GM12878 (cell line): ENCODE data around the gene MAT2B. TPM values are rescaled to one million over a fixed set of nuclear protein-coding genes. Genes with fewer than 3 reads are reported as not detected.

Experiments
- ASH2L ChIP-seq: fragments of 300-600, 200-600 bp; sonication (generic); IDR thresholded peaks from 2 replicates; pipeline ENCODE4 v1.6.1; 2017; ENCODE audit warnings: low read depth, mild to moderate bottlenecking, borderline replicate concordance
- CHD1 ChIP-seq: IDR thresholded peaks from 2 replicates; pipeline ENCODE4 v1.6.1; 2012; ENCODE audit warnings: low read depth, low read length, improper control_type of control experiment
- CHD4 ChIP-seq: fragments of 200-600 bp; sonication (generic); IDR thresholded peaks from 2 replicates; pipeline ENCODE4 v1.6.1; 2016; ENCODE audit warnings: mild to moderate bottlenecking
- FOS ChIP-seq: IDR thresholded peaks from 3 replicates; pipeline ENCODE4 v1.6.1; 2011; ENCODE audit warnings: borderline replicate concordance; ENCODE audit not compliant: insufficient read length; ENCODE audit errors: extremely low read depth
- HCFC1 ChIP-seq: fragments of 150-350 bp; IDR thresholded peaks from 2 replicates; pipeline ENCODE4 v1.6.1; 2014; ENCODE audit warnings: low read length
- LARP7 ChIP-seq: fragments of 450-650 bp; IDR thresholded peaks from 2 replicates; pipeline ENCODE4 v1.6.1; 2017; ENCODE audit warnings: mild to moderate bottlenecking
- MTA3 ChIP-seq: IDR thresholded peaks from 2 replicates; pipeline ENCODE4 v1.6.1; 2012; ENCODE audit warnings: low read length, inconsistent platforms, borderline replicate concordance
- RAD21 ChIP-seq: IDR thresholded peaks from 2 replicates; pipeline ENCODE4 v1.6.1; 2011; ENCODE audit warnings: mild to moderate bottlenecking, low read depth, low read length, moderate library complexity; ENCODE audit not compliant: insufficient read depth
- TCF12 ChIP-seq: IDR thresholded peaks from 2 replicates; pipeline ENCODE4 v1.6.1; 2011; ENCODE audit warnings: low read depth, mild to moderate bottlenecking, low read length
- polyA plus RNA-seq, 11 experiments: library from polyadenylated mRNA; depleted of rRNA in 4 of 11; unstranded in 6 of 11; stranded (reverse) in 5 of 11; fragments of >200 nt; fragmentation: Nextera tagmentation in 4 of 11; fragmentation: Illumina TruSeq in 1 of 11; extraction: Ambion mirVana in 4 of 11; extraction: Trizol in 1 of 11; gene quantifications; 1 replicate in 1 of 11; 2 replicates in 10 of 11; pipeline versions ENCODE4 v1.2.1 to v1.2.3, GENCODE V29; 2011 to 2016; ENCODE audit warnings: inconsistent platforms in 2 of 11, missing spikeins in 2 of 11, low read depth in 1 of 11
- total RNA-seq, 4 experiments: library from RNA; depleted of rRNA in 3 of 4; stranded (reverse); fragments of >200 nt in 3 of 4; fragmentation: Illumina TruSeq in 1 of 4; extraction: Trizol in 1 of 4; gene quantifications; 2 replicates each; pipeline versions ENCODE4 v1.2.1 to v1.2.3, GENCODE V29; 2013 to 2021
- TF ChIP-seq, protein P1 (sequence below): IDR thresholded peaks from 2 replicates; pipeline ENCODE4 v1.6.1; 2012; ENCODE audit warnings: mild to moderate bottlenecking, low read depth, low read length
- TF ChIP-seq, protein P2 (sequence below): fragments of 150-350 bp; IDR thresholded peaks from 2 replicates; pipeline ENCODE4 v1.6.1; 2014; ENCODE audit warnings: mild to moderate bottlenecking, low read depth, low read length
- TF ChIP-seq, protein P3 (sequence below): IDR thresholded peaks from 2 replicates; pipeline ENCODE4 v1.6.1; 2012; ENCODE audit warnings: low read depth, low read length, improper control_type of control experiment
- TF ChIP-seq, protein P4 (sequence below): fragments of 150-350 bp; IDR thresholded peaks from 2 replicates; pipeline ENCODE4 v1.6.1; 2016; ENCODE audit warnings: low read depth, low read length
- TF ChIP-seq, protein P5 (sequence below): fragments of 450-650 bp; formaldehyde crosslinking; IDR thresholded peaks from 2 replicates; pipeline ENCODE4 v1.4.0; 2020; ENCODE audit warnings: mild to moderate bottlenecking, moderate library complexity
- TF ChIP-seq, protein P6 (sequence below): fragments of 450-650 bp; IDR thresholded peaks from 2 replicates; pipeline ENCODE4 v1.6.1; 2017; ENCODE audit warnings: borderline replicate concordance

MAT2B gene
- total and polyA plus RNA-seq, 10 of the 15 experiments (the other 5 are each of a cell fraction or from before 2014, with no cell fraction given): 43.2 to 122 (median 63.7) TPM

DNA sequence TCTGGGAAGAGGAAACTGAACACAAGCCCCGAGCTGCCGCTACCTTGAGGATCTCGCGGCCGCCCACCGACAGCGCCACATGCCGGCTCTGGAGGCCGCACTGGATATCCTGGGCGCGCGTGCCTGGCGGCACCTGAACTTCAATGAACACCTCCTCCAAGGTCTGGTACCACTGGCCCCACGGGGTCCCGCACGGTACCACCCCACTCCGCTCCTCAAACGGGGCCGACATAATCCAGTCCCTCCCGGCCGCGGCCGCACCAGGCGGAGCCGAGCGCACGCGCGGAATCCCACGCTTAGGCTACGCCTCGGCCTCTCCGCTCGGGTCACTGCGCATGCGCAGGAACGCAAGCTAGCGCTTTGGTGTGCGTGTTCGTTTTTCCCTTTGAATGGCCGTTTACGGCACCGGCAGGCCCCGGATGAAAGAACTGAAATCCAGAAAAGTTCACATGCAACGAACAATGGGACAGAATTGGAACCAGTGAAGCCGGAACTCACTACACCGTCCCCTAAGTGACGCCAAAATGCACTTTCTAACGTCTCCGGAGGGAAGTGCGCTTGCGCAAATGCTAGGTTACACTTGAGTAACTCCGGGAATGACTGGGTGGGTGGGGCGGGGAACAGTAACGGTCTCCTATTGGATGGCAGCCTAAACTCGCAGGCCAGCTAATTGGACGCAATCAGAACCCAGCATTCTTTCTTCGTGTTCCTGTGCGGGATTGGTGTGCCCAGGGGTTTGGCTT is 45.4 kb upstream of the MAT2B start, which contains the start of gene NUDCD2 (continued):
- TF ChIP-seq, protein P1, sequence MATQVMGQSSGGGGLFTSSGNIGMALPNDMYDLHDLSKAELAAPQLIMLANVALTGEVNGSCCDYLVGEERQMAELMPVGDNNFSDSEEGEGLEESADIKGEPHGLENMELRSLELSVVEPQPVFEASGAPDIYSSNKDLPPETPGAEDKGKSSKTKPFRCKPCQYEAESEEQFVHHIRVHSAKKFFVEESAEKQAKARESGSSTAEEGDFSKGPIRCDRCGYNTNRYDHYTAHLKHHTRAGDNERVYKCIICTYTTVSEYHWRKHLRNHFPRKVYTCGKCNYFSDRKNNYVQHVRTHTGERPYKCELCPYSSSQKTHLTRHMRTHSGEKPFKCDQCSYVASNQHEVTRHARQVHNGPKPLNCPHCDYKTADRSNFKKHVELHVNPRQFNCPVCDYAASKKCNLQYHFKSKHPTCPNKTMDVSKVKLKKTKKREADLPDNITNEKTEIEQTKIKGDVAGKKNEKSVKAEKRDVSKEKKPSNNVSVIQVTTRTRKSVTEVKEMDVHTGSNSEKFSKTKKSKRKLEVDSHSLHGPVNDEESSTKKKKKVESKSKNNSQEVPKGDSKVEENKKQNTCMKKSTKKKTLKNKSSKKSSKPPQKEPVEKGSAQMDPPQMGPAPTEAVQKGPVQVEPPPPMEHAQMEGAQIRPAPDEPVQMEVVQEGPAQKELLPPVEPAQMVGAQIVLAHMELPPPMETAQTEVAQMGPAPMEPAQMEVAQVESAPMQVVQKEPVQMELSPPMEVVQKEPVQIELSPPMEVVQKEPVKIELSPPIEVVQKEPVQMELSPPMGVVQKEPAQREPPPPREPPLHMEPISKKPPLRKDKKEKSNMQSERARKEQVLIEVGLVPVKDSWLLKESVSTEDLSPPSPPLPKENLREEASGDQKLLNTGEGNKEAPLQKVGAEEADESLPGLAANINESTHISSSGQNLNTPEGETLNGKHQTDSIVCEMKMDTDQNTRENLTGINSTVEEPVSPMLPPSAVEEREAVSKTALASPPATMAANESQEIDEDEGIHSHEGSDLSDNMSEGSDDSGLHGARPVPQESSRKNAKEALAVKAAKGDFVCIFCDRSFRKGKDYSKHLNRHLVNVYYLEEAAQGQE: no peak
- TF ChIP-seq, protein P2, sequence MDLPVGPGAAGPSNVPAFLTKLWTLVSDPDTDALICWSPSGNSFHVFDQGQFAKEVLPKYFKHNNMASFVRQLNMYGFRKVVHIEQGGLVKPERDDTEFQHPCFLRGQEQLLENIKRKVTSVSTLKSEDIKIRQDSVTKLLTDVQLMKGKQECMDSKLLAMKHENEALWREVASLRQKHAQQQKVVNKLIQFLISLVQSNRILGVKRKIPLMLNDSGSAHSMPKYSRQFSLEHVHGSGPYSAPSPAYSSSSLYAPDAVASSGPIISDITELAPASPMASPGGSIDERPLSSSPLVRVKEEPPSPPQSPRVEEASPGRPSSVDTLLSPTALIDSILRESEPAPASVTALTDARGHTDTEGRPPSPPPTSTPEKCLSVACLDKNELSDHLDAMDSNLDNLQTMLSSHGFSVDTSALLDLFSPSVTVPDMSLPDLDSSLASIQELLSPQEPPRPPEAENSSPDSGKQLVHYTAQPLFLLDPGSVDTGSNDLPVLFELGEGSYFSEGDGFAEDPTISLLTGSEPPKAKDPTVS: no peak
- peak; percentile 49 for TF ChIP-seq FOS
- TF ChIP-seq TCF12: 0 out of 2 replicates have a peak, but pooled peaks have one; percentile 15
- TF ChIP-seq, protein P3, sequence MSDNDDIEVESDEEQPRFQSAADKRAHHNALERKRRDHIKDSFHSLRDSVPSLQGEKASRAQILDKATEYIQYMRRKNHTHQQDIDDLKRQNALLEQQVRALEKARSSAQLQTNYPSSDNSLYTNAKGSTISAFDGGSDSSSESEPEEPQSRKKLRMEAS: peak; percentile 31; the same call in 1 of the 2 replicates
- TF ChIP-seq HCFC1: no peak
- no peak for TF ChIP-seq CHD4
- TF ChIP-seq, protein P4, sequence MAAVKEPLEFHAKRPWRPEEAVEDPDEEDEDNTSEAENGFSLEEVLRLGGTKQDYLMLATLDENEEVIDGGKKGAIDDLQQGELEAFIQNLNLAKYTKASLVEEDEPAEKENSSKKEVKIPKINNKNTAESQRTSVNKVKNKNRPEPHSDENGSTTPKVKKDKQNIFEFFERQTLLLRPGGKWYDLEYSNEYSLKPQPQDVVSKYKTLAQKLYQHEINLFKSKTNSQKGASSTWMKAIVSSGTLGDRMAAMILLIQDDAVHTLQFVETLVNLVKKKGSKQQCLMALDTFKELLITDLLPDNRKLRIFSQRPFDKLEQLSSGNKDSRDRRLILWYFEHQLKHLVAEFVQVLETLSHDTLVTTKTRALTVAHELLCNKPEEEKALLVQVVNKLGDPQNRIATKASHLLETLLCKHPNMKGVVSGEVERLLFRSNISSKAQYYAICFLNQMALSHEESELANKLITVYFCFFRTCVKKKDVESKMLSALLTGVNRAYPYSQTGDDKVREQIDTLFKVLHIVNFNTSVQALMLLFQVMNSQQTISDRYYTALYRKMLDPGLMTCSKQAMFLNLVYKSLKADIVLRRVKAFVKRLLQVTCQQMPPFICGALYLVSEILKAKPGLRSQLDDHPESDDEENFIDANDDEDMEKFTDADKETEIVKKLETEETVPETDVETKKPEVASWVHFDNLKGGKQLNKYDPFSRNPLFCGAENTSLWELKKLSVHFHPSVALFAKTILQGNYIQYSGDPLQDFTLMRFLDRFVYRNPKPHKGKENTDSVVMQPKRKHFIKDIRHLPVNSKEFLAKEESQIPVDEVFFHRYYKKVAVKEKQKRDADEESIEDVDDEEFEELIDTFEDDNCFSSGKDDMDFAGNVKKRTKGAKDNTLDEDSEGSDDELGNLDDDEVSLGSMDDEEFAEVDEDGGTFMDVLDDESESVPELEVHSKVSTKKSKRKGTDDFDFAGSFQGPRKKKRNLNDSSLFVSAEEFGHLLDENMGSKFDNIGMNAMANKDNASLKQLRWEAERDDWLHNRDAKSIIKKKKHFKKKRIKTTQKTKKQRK: no peak
- TF ChIP-seq, protein P5, sequence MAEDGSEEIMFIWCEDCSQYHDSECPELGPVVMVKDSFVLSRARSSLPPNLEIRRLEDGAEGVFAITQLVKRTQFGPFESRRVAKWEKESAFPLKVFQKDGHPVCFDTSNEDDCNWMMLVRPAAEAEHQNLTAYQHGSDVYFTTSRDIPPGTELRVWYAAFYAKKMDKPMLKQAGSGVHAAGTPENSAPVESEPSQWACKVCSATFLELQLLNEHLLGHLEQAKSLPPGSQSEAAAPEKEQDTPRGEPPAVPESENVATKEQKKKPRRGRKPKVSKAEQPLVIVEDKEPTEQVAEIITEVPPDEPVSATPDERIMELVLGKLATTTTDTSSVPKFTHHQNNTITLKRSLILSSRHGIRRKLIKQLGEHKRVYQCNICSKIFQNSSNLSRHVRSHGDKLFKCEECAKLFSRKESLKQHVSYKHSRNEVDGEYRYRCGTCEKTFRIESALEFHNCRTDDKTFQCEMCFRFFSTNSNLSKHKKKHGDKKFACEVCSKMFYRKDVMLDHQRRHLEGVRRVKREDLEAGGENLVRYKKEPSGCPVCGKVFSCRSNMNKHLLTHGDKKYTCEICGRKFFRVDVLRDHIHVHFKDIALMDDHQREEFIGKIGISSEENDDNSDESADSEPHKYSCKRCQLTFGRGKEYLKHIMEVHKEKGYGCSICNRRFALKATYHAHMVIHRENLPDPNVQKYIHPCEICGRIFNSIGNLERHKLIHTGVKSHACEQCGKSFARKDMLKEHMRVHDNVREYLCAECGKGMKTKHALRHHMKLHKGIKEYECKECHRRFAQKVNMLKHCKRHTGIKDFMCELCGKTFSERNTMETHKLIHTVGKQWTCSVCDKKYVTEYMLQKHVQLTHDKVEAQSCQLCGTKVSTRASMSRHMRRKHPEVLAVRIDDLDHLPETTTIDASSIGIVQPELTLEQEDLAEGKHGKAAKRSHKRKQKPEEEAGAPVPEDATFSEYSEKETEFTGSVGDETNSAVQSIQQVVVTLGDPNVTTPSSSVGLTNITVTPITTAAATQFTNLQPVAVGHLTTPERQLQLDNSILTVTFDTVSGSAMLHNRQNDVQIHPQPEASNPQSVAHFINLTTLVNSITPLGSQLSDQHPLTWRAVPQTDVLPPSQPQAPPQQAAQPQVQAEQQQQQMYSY (CRISPR knock-in tag): no peak
- no peak; the same call in 1 of the 2 replicates for TF ChIP-seq CHD1
- TF ChIP-seq LARP7: peak; percentile 91; the same call in 1 of the 2 replicates
- TF ChIP-seq MTA3: no peak
- 0 out of 2 replicates have a peak, but pooled peaks have one; percentile 48 for TF ChIP-seq ASH2L
- TF ChIP-seq, protein P6, sequence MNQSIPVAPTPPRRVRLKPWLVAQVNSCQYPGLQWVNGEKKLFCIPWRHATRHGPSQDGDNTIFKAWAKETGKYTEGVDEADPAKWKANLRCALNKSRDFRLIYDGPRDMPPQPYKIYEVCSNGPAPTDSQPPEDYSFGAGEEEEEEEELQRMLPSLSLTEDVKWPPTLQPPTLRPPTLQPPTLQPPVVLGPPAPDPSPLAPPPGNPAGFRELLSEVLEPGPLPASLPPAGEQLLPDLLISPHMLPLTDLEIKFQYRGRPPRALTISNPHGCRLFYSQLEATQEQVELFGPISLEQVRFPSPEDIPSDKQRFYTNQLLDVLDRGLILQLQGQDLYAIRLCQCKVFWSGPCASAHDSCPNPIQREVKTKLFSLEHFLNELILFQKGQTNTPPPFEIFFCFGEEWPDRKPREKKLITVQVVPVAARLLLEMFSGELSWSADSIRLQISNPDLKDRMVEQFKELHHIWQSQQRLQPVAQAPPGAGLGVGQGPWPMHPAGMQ: no peak
- TF ChIP-seq RAD21: no peak
